ENCODE measurements around the gene SLC35F6.

Gene SLC35F6

DNA sequence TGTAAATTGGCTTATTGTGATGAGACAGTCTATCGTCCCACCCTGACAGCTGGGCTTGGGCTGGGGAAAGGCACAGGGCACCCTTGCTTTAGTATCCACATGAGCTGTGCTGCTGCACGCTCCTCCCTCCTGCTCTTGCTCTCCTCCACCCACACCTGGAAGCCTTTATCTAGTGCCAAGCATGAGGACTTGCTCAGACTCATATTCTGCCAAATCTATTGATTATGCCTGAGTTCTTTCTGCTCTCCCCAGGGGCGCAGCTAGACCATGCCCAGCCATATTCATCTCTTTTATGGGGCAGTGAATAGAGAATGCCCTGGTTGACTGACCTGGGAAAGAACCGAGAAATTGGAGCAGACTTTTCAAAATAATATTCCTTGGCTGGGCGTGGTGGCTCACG, 54.9 kb downstream of the SLC35F6 start:
- Histone ChIP-seq H3K4me2 (ENCODE audit: low read length) (no peak overlapping the region), H3K14ac (ENCODE audit: low read length) (no peak overlapping the region)

DNA sequence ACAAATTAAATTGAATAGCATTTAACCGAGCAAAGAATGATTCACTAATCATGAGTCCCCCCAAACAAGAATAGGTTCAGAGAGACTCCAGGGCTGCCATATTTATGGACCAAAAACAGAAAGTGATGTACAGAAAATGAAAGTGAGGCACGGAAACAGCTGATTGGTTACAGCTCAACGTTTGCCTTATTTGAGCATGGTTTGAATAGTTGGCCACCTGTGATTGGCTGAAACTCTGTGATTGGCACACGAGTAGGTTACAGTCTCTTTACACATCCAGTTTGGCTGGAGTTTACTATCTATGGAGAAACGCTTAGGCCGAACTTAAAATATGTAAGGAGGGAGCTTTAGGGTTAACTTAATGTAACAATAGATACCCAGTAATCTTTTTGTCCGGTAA, 56.8 kb downstream of the SLC35F6 start:
- Histone ChIP-seq H3K9me3 (ENCODE audit: insufficient read depth, low read depth, low read length) (no peaks in the 10 kb centered on the region), H2BK120ac (ENCODE audit: insufficient read depth, low read length, poor library complexity) (no peak overlapping the region), H3K27me3 (ENCODE audit: insufficient read depth, low read length) (no peaks in the 10 kb centered on the region), H3K4me3 (ENCODE audit: low read depth, low read length) (no peak overlapping the region), H3K4me2 (ENCODE audit: low read length) (no peak overlapping the region), H3K79me2 (ENCODE audit: control insufficient read depth, insufficient read depth, low read length, poor library complexity) (no peaks in the 10 kb centered on the region), H2AFZ (ENCODE audit: insufficient read depth, low read length, poor library complexity) (no peak overlapping the region), H3K4ac (ENCODE audit: low read depth, low read length) (no peak overlapping the region), H2AK5ac (ENCODE audit: low read length) (no peak overlapping the region), H2BK5ac (ENCODE audit: low read depth, low read length, poor library complexity) (no peak overlapping the region), H4K91ac (ENCODE audit: low read depth, low read length) (no peak overlapping the region), H3K4me1 (ENCODE audit: control insufficient read depth in 1 of 2, insufficient read depth in 2 of 2, low read length in 2 of 2) (no peaks in the 10 kb centered on the region), H3K27ac (ENCODE audit: low read depth, low read length) (no peak overlapping the region), H4K12ac (ENCODE audit: low read depth, low read length) (no peak overlapping the region), H3K79me1 (ENCODE audit: low read length) (no peaks in the 10 kb centered on the region), H3K36me3 (ENCODE audit: control insufficient read depth in 1 of 2, insufficient read depth in 2 of 2, low read length in 2 of 2) (no peaks in the 10 kb centered on the region), H2BK12ac (ENCODE audit: low read length) (no peak overlapping the region), H3K14ac (ENCODE audit: low read length) (no peak overlapping the region), H3K23ac (ENCODE audit: low read length) (no peak overlapping the region), H3K18ac (ENCODE audit: low read length) (no peak overlapping the region), H4K8ac (ENCODE audit: low read depth, low read length) (no peak overlapping the region), H3K9ac (ENCODE audit: low read length) (no peak overlapping the region)
- no CpG with 5 or more reads among the region's 7 CpGs for WGBS (ENCODE audit: extremely low coverage, insufficient coverage, insufficient read length)
- no peak for DNase-seq

More for the DNA sequence above, 54.9 kb downstream of the SLC35F6 start:
- H4K12ac ChIP-seq (ENCODE audit: low read depth, low read length): no peak overlapping the region
- H3K36me3 ChIP-seq (ENCODE audit: control insufficient read depth in 1 of 2, insufficient read depth in 2 of 2, low read length in 2 of 2): no peaks in the 10 kb centered on the region
- no peak overlapping the region for H3K27ac ChIP-seq (ENCODE audit: low read depth, low read length)
- no peak overlapping the region for H3K4ac ChIP-seq (ENCODE audit: low read depth, low read length)
- no peak overlapping the region for H4K91ac ChIP-seq (ENCODE audit: low read depth, low read length)
- H4K8ac ChIP-seq (ENCODE audit: low read depth, low read length): no peak overlapping the region
- no peak overlapping the region for H3K4me3 ChIP-seq (ENCODE audit: low read depth, low read length)
- DNase-seq: no peak
- no peak overlapping the region for H3K9ac ChIP-seq (ENCODE audit: low read length)
- H3K9me3 ChIP-seq (ENCODE audit: insufficient read depth, low read depth, low read length): peaks cover 3% of the 10 kb centered on the region
- H2AK5ac ChIP-seq (ENCODE audit: low read length): no peak overlapping the region
- no peaks in the 10 kb centered on the region for H3K27me3 ChIP-seq (ENCODE audit: insufficient read depth, low read length)
- no peaks in the 10 kb centered on the region for H3K79me1 ChIP-seq (ENCODE audit: low read length)
- no peak overlapping the region for H2AFZ ChIP-seq (ENCODE audit: insufficient read depth, low read length, poor library complexity)
- WGBS (ENCODE audit: extremely low coverage, insufficient coverage, insufficient read length): no CpG with 5 or more reads among the region's 6 CpGs
- H2BK12ac ChIP-seq (ENCODE audit: low read length): no peak overlapping the region
- H3K79me2 ChIP-seq (ENCODE audit: control insufficient read depth, insufficient read depth, low read length, poor library complexity): no peaks in the 10 kb centered on the region
- no peak overlapping the region for H3K23ac ChIP-seq (ENCODE audit: low read length)
- H2BK120ac ChIP-seq (ENCODE audit: insufficient read depth, low read length, poor library complexity): no peak overlapping the region
- H2BK5ac ChIP-seq (ENCODE audit: low read depth, low read length, poor library complexity): no peak overlapping the region
- H3K4me1 ChIP-seq (ENCODE audit: control insufficient read depth in 1 of 2, insufficient read depth in 2 of 2, low read length in 2 of 2): no peaks in the 10 kb centered on the region
- H3K18ac ChIP-seq (ENCODE audit: low read length): no peak overlapping the region

GRCh38 chr2:26822877-26823276, 58.8 kb downstream of the SLC35F6 start:
- Histone ChIP-seq H3K4me3 (ENCODE audit: low read depth, low read length) (no peak overlapping the region), H2AK5ac (ENCODE audit: low read length) (no peak overlapping the region), H3K27ac (ENCODE audit: low read depth, low read length) (no peak overlapping the region), H3K4me1 (ENCODE audit: control insufficient read depth in 1 of 2, insufficient read depth in 2 of 2, low read length in 2 of 2) (no peaks in the 10 kb centered on the region), H3K79me1 (ENCODE audit: low read length) (no peaks in the 10 kb centered on the region), H3K36me3 (ENCODE audit: control insufficient read depth in 1 of 2, insufficient read depth in 2 of 2, low read length in 2 of 2) (no peaks in the 10 kb centered on the region), H3K9ac (ENCODE audit: low read length) (no peak overlapping the region), H3K4ac (ENCODE audit: low read depth, low read length) (no peak overlapping the region), H3K4me2 (ENCODE audit: low read length) (no peak overlapping the region), H3K27me3 (ENCODE audit: insufficient read depth, low read length) (no peaks in the 10 kb centered on the region), H4K8ac (ENCODE audit: low read depth, low read length) (no peak overlapping the region), H2AFZ (ENCODE audit: insufficient read depth, low read length, poor library complexity) (no peak overlapping the region), H3K9me3 (ENCODE audit: insufficient read depth, low read depth, low read length) (no peaks in the 10 kb centered on the region), H3K18ac (ENCODE audit: low read length) (no peak overlapping the region), H2BK12ac (ENCODE audit: low read length) (no peak overlapping the region), H3K79me2 (ENCODE audit: control insufficient read depth, insufficient read depth, low read length, poor library complexity) (no peaks in the 10 kb centered on the region), H2BK5ac (ENCODE audit: low read depth, low read length, poor library complexity) (no peak overlapping the region), H4K12ac (ENCODE audit: low read depth, low read length) (no peak overlapping the region), H2BK120ac (ENCODE audit: insufficient read depth, low read length, poor library complexity) (no peak overlapping the region), H3K23ac (ENCODE audit: low read length) (no peak overlapping the region), H3K14ac (ENCODE audit: low read length) (no peak overlapping the region), H4K91ac (ENCODE audit: low read depth, low read length) (no peak overlapping the region)
- no CpG with 5 or more reads among the region's 6 CpGs for WGBS (ENCODE audit: extremely low coverage, insufficient coverage, insufficient read length)
- DNase-seq: no peak
